K562 (cell line): Measurements from ENCODE around the gene SPRR2G. TPM values are rescaled to one million over a fixed set of nuclear protein-coding genes. Genes with fewer than 3 reads are reported as not detected.

Experiments
- ATAC-seq: fragments of 200-7000 bp; cut with Tn5 transposase; 3 replicates; pipeline ENCODE4 v1.9.1; 2020; ENCODE audit warnings: moderate library complexity
- BruUV-seq: library from RNA; stranded (reverse); fragments of 400-500 nt; replicated peaks from 2 replicates; lab custom pipeline; 2021; lab: Mats Ljungman, UMichigan
- CTCF ChIA-PET: fragments of 300-600 bp; formaldehyde crosslinking; extraction: SDS; loops from one replicate; lab custom pipeline; 2021; ENCODE audit warnings: low intra/inter-chr PET ratio; lab: Yijun Ruan, JAX
- POLR2A ChIA-PET: fragments of 300-600, 350-650 bp; sonication (Branson Sonifier 250); formaldehyde crosslinking; extraction: SDS; loops from one replicate; lab custom pipeline; 2021; ENCODE audit warnings: antibody characterized with exemption, inconsistent platforms; lab: Yijun Ruan, JAX
- DNase-seq, 4 experiments: peaks; one replicate each; pipeline versions ENCODE4 v3.0.0 to v3.0.0-alpha.2; 2011 to 2018; ENCODE audit warnings: low spot score in 3 of 4, mixed read lengths in 3 of 4; ENCODE audit errors: extremely low read depth in 1 of 4
- FAIRE-seq: peaks from 2 replicates; lab custom pipeline; 2011; peaks lifted over from hg19 to GRCh38; lab: Jason Lieb, UNC
- H2AFZ ChIP-seq: 2 replicates; pipeline ENCODE4 v1.6.0; 2011; ENCODE audit warnings: low read depth, low read length, control low read depth, inconsistent platforms
- H3K27ac ChIP-seq: fragments of 200-600 bp; 3 replicates; pipeline ENCODE4 v1.8.0; 2011; ENCODE audit warnings: low read depth, mild to moderate bottlenecking, control low read depth, inconsistent platforms, low read length, moderate library complexity, mixed read lengths; ENCODE audit errors: extremely low read depth
- H3K27me3 ChIP-seq, 2 experiments: fragments of 300-600 bp in 1 of 2; 2 replicates in 1 of 2; 3 replicates in 1 of 2; pipeline versions ENCODE4 v1.6.0 to v1.8.0; 2011; ENCODE audit warnings: inconsistent platforms in 2 of 2, low read length in 2 of 2, mild to moderate bottlenecking in 1 of 2, mixed read lengths in 1 of 2, moderate library complexity in 1 of 2; ENCODE audit not compliant: control insufficient read depth in 2 of 2, insufficient read depth in 2 of 2
- H3K36me3 ChIP-seq: fragments of 300-600 bp; 3 replicates; pipeline ENCODE4 v1.8.0; 2011; ENCODE audit warnings: mild to moderate bottlenecking, low read length, inconsistent platforms; ENCODE audit not compliant: control insufficient read depth, insufficient read depth
- H3K4me1 ChIP-seq, 2 experiments: fragments of 200-600 bp in 1 of 2; replicated peaks in 1 of 2; 2 replicates in 1 of 2; 3 replicates in 1 of 2; pipeline versions ENCODE4 v1.5.1 to v1.8.0; 2011; ENCODE audit warnings: inconsistent platforms in 2 of 2, low read length in 2 of 2, mild to moderate bottlenecking in 1 of 2, mixed read lengths in 1 of 2, moderate library complexity in 1 of 2; ENCODE audit not compliant: control insufficient read depth in 2 of 2, insufficient read depth in 2 of 2
- H3K4me2 ChIP-seq: 2 replicates; pipeline ENCODE4 v1.6.1; 2011; ENCODE audit warnings: low read length, control low read depth, inconsistent platforms, mixed read lengths; ENCODE audit not compliant: insufficient read depth
- H3K4me3 ChIP-seq: fragments of 200-600 bp; sonication (generic), shearing (Covaris generic); 2 replicates; pipeline ENCODE4 v1.5.1; 2016; ENCODE audit warnings: control low read depth, inconsistent platforms
- H3K79me2 ChIP-seq: fragments of 200-600 bp; 3 replicates; pipeline ENCODE4 v1.8.0; 2011; ENCODE audit warnings: low read length, inconsistent platforms; ENCODE audit not compliant: control insufficient read depth, insufficient read depth
- H3K9ac ChIP-seq, 2 experiments: 2 replicates each; pipeline versions ENCODE4 v1.6.0 to v1.6.1; 2011; ENCODE audit warnings: low read depth in 2 of 2, low read length in 2 of 2, control low read depth in 1 of 2, inconsistent platforms in 1 of 2, mild to moderate bottlenecking in 1 of 2, mixed read lengths in 1 of 2; ENCODE audit not compliant: insufficient read depth in 1 of 2
- H3K9me1 ChIP-seq: one replicate; pipeline ENCODE4 v1.6.0; 2011; ENCODE audit warnings: inconsistent platforms, mild to moderate bottlenecking, low read length, moderate library complexity; ENCODE audit not compliant: control insufficient read depth, insufficient read depth
- H3K9me3 ChIP-seq: replicated peaks from 2 replicates; pipeline ENCODE4 v1.5.1; 2011; ENCODE audit warnings: low read depth, low read length, inconsistent platforms; ENCODE audit not compliant: control insufficient read depth, insufficient read depth
- H4K20me1 ChIP-seq: replicated peaks from 2 replicates; pipeline ENCODE4 v1.6.1; 2011; ENCODE audit warnings: low read length, inconsistent platforms, mixed read lengths; ENCODE audit not compliant: control insufficient read depth, insufficient read depth
- NR2F6 ChIP-seq: fragments of 450-650 bp; formaldehyde crosslinking; IDR thresholded peaks from 2 replicates; pipeline ENCODE4 v1.4.0; 2020; ENCODE audit warnings: mild to moderate bottlenecking
- in situ Hi-C: fragments of 300-500 bp; cut with MboI; formaldehyde crosslinking; loops from 4 replicates; pipeline ENCODE4 v1.15.0; 2018; ENCODE audit warnings: inconsistent platforms, mixed read lengths
- intact Hi-C: fragments of 100-400 bp; cut with micrococcal nuclease; formaldehyde crosslinking; loops from 2 replicates; pipeline ENCODE4 v1.14.2; 2022
- polyA plus RNA-seq, 8 experiments: library from polyadenylated mRNA; depleted of rRNA in 4 of 8; stranded (reverse) in 5 of 8; unstranded in 3 of 8; fragments of >200 nt; fragmentation: Nextera tagmentation in 2 of 8; fragmentation: Illumina TruSeq in 1 of 8; extraction: Ambion mirVana in 2 of 8; extraction: Trizol in 1 of 8; gene quantifications; 2 replicates each; pipeline versions ENCODE4 v1.2.1 to v1.2.3, GENCODE V29; 2011 to 2014; ENCODE audit warnings: inconsistent platforms in 1 of 8, missing spikeins in 1 of 8
- total RNA-seq, 7 experiments: library from RNA; depleted of rRNA in 6 of 7; stranded (reverse); fragments of >200 nt in 6 of 7; fragmentation: Illumina TruSeq in 2 of 7; extraction: Trizol in 2 of 7; gene quantifications; 2 replicates each; pipeline versions ENCODE4 v1.2.1 to v1.2.3, GENCODE V29; 2011 to 2021; ENCODE audit warnings: low replicate concordance in 1 of 7
- TF ChIP-seq, protein P1 (sequence below), 3 experiments: IDR thresholded peaks in 2 of 3; conservative IDR thresholded peaks in 1 of 3; 2 replicates each; pipeline ENCODE4 v1.5.1; 2011 to 2012; ENCODE audit warnings: low read length in 3 of 3, mild to moderate bottlenecking in 3 of 3, control low read depth in 2 of 3, improper control_type of control experiment in 1 of 3, inconsistent platforms in 1 of 3, low read depth in 1 of 3, mixed read lengths in 1 of 3, moderate library complexity in 1 of 3; ENCODE audit not compliant: insufficient read depth in 2 of 3
- TF ChIP-seq, protein P2 (sequence below): sonication (generic); IDR thresholded peaks from 2 replicates; pipeline ENCODE4 v1.6.1; 2016

The SPRR2G gene
- total and polyA plus RNA-seq, 9 of the 15 experiments (the other 6 are each of a cell fraction or from before 2014, with no cell fraction given) = not detected

DNA sequence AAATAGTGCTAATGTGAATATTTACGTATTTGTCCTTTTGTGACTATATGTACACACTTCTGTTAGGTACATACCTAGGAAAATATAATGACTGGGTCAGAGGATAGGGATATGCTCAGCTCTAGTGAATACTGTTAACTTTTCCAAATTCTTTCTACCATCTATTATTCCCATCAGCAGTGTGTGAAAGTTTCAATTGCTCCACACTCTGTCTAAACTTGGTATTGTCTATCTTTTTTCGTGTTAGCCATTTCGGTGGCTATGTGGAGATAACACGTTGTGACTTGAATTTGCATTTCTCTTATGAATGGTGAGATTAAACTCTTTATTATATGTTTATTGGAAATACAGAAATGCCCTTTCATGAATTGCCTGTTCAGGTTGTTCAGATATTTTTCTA is 29.9 kb upstream of the SPRR2G start (continued):
- TF ChIP-seq, protein P1, sequence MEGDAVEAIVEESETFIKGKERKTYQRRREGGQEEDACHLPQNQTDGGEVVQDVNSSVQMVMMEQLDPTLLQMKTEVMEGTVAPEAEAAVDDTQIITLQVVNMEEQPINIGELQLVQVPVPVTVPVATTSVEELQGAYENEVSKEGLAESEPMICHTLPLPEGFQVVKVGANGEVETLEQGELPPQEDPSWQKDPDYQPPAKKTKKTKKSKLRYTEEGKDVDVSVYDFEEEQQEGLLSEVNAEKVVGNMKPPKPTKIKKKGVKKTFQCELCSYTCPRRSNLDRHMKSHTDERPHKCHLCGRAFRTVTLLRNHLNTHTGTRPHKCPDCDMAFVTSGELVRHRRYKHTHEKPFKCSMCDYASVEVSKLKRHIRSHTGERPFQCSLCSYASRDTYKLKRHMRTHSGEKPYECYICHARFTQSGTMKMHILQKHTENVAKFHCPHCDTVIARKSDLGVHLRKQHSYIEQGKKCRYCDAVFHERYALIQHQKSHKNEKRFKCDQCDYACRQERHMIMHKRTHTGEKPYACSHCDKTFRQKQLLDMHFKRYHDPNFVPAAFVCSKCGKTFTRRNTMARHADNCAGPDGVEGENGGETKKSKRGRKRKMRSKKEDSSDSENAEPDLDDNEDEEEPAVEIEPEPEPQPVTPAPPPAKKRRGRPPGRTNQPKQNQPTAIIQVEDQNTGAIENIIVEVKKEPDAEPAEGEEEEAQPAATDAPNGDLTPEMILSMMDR (IDR thresholded peaks at IDR 0.05 in 2 of 3, conservative IDR thresholded peaks at IDR 0.05 in 1 of 3; ENCODE audit: insufficient read depth in 2 of 3, low read depth in 1 of 3, low read length in 3 of 3) = peak in 2 of 3 experiments; percentile 22 to 32; a peak in 2 of 6 replicates

DNA sequence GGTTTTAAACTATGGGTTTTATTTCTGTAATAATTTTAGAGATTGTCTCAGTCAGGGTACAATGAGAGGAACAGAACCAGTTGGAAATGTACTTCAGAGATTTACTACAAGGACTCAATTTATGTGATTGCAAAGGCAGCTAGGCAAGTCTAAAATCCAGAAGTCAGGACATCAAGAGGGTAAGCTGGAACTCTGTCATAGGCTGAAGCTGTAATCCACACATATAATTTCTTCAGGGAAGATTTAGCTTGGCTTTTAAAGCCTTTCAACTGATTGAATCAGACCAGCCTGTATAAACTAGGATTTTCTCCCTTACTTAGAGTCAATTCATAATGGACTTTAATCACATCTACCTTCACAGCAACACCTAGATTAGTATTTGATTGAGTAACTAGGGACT is 28.2 kb upstream of the SPRR2G start:
- POLR2A ChIA-PET = no interaction called here
- CTCF ChIA-PET = no interaction called here
- Histone ChIP-seq H3K4me2 (no peak overlapping the region), H3K9ac (no peak overlapping the region), H3K36me3 (no peaks in the 10 kb centered on the region), H3K4me1 (no peaks in the 10 kb centered on the region), H3K9me3 (no peaks in the 10 kb centered on the region), H3K27ac (no peak overlapping the region), H3K27me3 (peaks cover 3 to 5% of the 10 kb centered on the region in 2 experiments; a peak in 1 of 5 replicates), H3K4me3 (no peak overlapping the region), H3K79me2 (no peaks in the 10 kb centered on the region), H3K9me1 (no peaks in the 10 kb centered on the region), H4K20me1 (no peaks in the 10 kb centered on the region), H2AFZ (no peak overlapping the region)
- in situ Hi-C loops (loop anchor here (25.0 kb wide), 1 partner anchor 217 kb away; the partner anchor contains the start of gene SPRR4), intact Hi-C loops (no loop called here)
- no peak for ATAC-seq
- no peak for TF ChIP-seq NR2F6 (CRISPR knock-in tag)
- TF ChIP-seq, protein P2, sequence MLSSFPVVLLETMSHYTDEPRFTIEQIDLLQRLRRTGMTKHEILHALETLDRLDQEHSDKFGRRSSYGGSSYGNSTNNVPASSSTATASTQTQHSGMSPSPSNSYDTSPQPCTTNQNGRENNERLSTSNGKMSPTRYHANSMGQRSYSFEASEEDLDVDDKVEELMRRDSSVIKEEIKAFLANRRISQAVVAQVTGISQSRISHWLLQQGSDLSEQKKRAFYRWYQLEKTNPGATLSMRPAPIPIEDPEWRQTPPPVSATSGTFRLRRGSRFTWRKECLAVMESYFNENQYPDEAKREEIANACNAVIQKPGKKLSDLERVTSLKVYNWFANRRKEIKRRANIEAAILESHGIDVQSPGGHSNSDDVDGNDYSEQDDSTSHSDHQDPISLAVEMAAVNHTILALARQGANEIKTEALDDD = no peak
- peak; percentile 15 for FAIRE-seq
- no TSS peak for BruUV-seq
- no peak for DNase-seq
